Measurements from ENCODE around the gene TPST1.

- TF ChIP-seq CTCF (IDR thresholded peaks at IDR 0.05) = no peak
- no peak for TF ChIP-seq POLR2A (IDR thresholded peaks at IDR 0.05)
These were observed 40.8 kb upstream of the TPST1 start for GRCh38 chr7:66164356-66164755.
